Measurements from ENCODE around the gene PNPLA4.

PNPLA4 gene

DNA sequence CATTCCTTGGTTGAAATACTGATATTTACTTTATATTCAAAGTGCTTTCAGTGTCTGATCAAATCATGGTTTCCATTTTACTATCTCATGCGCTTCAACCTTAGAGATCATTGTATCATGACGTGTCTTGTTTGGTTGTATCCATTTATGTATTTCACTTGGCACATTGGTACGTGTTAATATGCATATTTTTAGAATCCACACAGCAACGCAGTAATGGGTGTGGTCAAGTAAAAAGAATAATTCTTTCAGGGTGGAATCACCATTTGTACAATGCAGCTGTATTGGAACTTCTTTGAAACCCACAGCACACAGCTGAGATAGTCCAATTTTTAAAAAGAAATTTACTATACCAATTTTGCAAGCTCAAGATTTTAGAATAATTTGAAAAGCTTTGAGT lies 55.2 kb downstream of the PNPLA4 start:
- no peak for DNase-seq (ENCODE audit: low read depth in 2 of 2)

DNA sequence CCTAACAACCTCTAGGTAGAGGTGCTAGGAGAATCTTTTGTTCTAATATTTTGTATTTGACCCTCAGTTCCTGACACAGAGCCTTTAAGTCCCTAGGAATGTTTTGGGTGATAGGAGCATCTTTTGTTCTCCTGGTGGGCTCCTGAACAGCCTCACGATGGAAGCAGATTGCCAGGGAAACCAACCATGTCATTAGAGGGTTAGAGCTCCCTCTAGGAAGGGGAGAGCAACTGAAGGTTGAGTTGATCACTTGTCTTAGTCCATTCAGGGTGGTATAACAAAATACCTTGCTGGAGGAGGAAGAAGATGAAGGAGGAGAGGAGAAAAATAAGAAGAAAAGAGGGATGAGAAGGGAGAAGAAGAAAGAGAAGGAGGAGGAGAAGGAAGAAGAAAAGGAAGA lies 75.0 kb downstream of the PNPLA4 start:
- no peak for DNase-seq (ENCODE audit: low read depth in 2 of 2)
